NCI-H2171 treated with DMSO at 0.1 percent for 48 hours (cell line): ENCODE results near the gene RSPH1.

ENCODE experiments used
- DNase-seq: peaks from one replicate; lab custom pipeline; 2025; lab: John Stamatoyannopoulos, UW

The RSPH1 gene

DNA sequence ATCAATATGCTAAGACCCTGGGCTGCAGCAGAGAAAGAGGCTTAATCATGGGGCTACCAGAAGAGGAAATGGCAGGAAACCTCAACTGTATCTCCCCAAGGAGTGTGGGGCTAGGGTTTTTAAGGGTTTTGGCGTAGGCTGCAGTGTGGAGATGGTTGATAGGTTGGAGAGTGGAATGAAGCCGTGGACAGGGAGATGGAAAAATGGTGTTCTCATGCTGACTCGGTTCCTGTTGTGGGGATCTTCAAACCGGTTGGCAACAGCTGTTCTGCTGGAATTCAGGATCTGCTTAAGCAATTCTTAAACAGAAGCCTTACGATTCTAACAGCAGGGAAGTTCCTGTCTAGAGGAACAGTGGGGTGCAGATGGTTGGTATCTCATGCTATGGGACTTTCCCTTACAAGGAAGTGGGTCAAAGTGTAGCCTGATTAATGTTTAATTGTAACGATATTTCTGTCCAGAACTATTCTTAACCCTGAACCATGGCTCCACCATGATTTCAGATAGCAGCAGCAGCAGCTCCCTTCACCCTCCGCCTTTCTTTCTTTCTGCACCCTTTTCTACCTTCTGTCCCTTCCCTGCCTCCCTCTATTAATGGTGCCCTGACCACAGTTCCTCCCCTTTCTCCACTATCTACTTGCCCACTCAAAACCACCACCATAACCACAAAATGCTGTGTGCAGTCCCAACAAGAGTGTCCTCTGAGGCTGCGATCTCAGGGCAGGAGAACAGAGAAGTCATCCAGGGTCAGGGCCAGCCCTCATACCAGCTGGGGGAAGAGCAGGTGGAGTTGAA, 30.8 kb downstream of the RSPH1 start:
- DNase-seq: no peak

DNA sequence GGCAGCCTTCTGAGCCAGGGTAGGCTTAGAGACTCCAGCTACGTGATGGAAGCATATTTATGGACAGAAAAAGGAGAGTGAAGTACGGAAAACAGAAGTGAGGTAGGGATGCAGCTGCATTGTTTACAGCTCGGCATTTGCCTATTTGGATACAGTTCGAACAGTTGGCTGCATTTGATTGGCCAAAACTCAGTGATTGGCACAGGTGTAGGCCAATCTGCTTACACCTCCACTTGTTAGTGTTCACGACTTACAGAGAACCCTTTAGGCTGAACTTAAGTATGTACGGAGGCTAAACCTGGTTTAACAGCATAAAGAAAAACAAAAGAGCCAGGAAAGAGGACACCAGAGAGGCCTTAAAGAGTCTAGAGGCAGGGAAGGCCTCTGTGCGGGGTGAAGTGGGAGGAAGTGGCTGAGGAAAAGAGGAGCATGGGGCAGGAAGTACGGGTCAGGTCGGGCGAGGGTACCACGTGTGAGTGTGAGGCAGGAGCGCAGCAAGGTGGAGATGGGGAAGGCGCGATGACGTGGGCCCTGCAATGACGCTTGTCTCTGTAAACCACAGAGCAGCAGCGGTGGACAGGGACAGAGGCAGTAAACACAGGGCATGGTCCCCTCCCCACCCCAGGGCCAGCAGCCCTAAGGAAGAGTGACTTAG, 32.0 kb downstream of the RSPH1 start:
- DNase-seq: no peak

DNA sequence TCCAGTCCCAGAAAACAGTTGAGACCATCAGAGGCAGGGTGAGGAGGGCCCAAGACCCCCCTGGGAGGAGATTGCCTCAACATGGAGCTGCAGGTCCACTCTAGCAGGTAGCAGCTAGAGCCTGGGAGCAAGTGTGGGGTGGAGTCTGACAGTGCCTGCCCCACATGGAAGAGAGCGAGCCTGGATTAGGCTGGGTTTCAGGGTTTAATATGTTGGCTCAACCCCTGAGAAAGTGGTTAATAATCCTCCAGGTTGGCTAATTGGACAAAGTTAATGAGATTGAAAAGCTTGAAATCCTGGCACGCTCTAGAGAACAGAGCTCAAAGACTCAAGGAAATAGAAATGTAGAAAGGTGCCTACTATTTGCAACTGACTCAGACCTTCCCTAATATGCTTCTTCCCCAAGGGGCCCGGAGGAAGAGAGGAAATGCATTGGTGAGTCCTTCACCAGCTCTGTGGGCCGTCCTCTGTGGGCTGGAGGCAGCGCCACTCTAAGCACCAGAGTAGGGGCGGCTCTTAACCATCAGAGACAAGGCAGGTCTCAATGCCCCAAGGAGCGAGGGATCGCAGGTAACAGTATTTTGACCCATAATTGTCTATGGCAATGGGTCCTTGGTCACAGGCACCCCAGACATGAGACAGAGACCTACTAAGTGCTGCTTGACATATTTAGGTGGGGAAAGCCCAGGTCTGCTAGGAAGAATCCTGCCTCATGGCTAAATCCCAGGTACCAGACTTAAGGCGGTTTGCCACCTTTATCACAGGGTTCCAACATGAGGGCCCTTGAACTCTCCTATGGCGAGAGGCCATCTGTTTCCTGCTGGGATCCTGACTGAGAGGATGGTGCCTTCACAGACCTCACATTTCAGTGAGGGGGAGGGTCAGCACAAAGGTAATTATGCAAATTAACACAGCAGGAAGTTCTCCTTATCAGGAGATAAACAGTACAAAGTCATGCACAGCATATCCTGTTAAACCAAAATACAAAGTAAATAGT, 33.8 kb downstream of the RSPH1 start:
- peak; percentile 65 for DNase-seq

DNA sequence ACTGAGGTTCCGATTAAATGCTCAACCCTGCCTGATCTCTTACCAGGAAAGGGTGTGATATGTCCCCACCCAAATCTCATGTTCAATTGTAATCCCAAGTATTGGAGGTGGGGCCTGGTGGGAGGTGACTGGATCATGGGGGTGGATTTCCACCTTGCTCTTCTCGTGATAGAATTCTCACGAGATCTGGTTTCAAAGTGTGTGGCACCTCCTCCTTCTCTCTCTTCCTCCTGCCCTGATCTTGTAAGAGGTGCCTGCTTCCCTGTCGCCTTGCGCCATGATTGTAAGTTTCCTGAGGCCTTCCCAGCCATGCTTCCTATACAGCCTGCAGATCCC, 34.9 kb downstream of the RSPH1 start:
- peak; percentile 54 for DNase-seq

DNA sequence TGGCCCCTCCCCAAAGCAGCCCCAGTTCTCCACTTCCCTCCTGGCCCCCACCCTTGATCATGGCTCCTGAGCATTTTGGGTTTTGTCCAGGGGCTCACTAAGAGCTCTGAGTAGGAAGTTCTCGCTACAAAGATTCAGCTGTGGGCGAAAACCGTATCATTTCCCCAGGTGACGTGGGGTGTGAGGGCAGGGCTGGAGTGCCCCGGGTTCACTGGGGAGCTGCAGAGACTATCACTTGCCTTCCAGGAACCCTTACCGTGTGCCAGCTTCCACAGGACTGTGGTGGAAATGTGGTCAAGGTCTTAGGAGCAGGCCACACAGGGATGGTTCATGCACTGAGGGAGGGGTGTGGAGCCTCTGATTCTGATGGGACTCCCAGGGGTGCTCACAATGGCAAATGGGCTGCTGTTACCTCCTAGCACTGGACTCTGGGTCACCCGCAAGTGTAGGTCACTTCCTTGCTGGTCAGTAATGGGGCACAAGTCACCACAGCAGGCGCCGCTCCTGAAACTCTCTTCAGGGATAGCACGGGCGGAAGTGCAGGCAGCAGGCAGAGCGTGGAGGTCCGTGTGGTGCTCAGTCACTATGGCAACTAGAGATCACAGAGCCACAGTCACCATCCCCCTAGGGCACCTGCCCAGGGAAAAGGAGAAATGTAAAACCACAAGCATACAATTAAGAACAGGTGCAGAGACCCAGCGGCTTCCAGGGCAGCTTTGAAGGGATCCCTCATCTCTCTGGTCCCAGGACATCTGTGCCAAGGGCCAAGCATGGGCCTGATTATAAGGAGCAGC, 35.4 kb downstream of the RSPH1 start:
- DNase-seq: peak; percentile 66

DNA sequence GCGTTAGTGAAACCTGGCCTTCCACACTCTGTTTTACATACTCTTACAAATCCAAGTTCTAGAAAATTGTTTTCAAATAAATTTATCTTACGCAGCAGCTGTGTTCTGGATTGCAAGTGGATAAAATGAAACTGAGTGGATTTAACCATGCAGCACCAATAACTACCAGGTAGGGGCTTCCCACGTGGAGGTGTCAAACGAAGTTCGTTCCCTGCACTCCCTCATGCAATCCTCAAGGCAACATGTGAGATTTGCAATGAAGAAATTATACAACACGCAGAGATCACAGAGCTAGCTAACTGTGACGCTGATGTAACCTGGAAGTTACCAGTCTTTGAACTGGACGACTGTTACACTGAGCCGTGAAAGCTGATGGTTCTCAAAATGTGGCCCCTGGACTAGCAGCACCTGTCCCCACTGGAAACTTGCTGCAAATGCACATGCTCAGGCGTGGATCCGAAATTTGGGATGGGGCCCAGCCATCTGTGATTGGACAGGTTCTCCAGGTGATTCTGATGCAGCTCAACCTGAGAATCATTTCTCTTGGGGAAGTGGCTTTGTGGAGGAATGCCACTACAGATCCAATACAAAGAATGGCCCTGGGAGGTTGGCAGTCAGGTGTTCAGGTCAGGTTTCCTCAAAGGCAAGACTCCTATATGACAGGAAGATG, 36.3 kb downstream of the RSPH1 start:
- DNase-seq: no peak

DNA sequence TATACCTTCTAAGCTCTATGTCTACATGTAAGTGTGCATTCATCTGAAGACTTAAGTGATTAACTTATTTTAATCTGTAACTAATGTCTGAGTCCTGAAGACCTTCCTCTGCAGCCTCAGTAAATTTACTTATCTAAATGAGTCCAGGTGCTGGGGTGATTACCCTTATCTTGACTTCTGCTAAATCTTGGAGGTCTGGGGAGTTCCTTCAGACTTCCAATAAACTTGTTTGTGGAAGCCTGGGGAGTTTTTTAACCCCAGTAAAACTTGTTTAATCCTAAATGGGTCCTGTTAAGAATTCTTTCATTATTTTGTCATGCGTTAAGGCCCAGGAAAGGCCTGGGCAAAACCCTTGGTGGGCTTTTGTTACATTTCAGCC, 37.0 kb downstream of the RSPH1 start:
- no peak for DNase-seq

DNA sequence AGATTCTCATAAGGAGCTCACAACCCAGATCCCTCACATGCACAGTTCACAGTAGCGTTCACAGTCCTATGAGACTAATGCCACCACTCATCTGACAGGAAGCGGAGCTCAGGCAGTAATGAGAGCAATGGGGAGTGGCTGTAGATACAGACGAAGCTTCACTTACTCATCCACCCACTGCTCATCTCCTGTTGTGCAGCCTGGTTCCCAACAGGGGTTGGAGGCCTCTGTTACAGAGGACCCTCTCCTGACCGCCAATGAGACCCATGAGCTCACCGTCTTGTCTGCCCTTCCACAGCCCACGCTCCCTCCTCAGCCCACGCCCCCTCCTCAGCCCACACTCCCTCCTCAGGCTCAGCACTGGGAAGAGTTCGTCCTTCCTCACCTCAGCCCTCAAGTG, 39.6 kb downstream of the RSPH1 start:
- DNase-seq: no peak

DNA sequence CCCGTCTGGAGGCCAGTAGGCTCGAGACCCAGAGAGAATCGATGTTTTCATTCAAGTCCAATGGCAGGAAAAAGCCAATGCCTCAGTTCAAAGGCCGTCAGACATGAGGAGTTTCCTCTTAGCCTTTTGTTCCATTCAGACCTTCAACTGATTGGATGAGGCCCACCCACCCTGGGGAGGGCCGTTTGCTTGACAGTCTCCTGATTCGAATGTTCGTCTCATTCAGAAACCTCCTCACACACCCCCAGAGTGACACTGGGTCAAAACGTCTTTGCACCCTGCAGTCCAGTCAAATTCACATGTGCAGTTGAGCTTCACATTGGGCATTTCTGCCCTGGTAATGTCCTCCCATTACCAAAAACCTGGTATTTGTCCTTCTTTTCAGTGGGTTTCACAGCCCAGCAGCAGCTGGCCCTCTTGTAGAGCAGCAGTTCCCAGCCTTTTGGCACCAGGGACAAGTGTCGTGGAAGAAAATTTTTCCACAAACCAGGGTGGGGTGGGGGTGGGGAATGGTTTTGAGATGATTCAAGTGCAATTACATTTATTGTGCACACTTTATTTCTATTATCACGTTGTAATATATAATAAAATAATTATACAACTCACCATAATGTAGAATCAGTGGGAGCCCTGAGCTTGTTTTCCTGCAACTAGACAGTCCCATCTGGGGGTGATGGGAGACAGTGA, 40.1 kb downstream of the RSPH1 start:
- DNase-seq: no peak

DNA sequence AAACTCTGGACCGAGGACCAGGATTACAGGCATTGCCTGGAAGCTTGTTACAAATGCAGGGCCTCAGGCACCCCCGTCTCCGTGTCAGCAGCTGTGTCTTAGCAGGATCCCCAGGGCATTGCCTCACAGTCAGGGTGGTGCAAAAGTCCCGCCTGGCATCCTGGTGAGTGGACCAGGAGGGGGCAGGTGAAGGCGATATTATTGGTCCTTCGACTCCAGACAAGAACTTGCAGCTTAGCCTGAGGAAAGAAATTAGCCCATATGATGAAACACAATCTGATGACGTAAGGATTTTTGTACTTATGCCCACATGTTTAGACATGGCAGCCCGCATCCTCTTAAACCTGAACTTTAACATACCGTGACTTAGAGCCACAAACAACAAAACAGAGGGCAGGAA, 40.8 kb downstream of the RSPH1 start:
- peak; percentile 12 for DNase-seq

DNA sequence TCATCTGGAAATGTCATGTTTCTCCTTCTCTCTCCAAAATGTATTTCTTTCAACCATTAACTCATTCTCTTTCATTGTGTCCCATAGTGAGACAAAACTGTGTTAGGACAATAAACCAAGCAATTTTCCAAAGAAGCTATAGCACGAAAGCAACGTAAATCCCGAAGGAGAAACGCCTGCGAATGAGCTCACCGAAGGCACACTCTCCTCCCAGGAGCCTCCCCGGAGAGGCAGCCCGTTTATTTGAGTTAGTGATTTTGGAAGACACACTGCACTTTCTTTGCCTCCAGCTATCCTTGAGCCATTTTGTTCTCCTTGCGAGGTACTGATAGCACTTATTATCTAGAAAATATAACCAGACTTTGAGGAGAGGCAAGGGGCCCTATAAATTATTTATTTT, 41.2 kb downstream of the RSPH1 start:
- DNase-seq: no peak

DNA sequence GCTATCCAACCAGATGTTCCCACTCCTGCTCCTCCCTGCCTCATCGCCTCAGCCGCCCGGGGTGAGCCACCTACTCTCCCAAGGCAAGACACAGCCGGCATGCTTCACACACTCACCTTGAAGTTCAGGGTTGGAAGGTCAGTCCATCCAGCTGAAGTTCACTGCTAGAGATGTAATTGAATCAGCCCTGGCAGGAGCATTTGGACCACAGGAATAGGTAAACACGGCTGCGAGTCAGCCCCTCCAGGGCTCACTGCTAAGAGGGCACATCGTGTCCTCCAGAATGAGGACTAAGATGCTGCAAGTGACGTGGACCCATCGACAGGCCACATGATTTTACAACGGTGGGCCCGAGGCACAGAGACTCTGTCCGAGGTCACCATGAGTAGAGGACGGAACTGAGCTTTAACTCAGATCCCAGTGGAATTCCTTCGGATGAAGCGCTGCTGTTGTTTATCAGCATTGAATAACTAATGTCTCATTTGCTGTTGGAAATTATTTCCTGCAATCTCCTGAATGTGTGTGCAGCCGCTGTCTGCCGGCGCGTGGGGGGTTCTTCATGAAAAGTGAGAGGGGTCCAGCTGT, 41.9 kb downstream of the RSPH1 start:
- no peak for DNase-seq

DNA sequence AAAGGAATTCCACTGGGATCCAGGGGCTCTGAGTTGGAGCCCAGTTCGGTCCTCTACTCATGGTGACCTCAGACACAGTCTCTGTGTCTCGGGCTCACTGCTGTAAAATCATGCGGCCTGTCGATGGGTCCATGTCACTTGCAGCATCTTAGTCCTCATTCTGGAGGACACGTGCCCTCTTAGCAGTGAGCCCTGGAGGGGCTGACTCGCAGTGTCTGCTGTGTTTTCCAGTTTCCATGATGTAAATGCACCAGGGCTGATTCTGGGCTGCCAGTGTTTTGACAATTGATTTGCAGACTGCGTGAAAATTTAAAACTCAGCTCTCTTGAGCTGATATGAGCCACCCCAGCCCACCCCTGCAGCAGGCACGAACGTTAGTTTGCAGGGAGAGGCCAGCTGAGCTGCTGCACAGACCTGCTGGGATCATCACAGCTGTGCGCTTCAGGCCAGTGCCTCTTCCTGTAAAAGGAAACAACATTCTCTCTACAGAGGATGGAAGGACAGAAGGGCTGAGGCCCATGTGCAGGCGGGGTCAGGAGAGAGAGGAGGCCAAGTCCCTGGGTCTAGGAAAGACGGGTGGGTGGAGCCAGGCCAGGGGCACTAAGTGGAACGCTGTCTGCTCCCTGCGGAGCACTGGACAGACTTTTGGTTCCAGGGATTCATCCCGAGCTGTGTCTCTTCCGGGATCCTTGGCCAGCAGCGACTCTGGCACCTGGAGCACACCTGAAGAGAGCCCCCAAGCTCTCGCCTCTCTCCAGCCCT, 42.6 kb downstream of the RSPH1 start:
- DNase-seq: no peak

DNA sequence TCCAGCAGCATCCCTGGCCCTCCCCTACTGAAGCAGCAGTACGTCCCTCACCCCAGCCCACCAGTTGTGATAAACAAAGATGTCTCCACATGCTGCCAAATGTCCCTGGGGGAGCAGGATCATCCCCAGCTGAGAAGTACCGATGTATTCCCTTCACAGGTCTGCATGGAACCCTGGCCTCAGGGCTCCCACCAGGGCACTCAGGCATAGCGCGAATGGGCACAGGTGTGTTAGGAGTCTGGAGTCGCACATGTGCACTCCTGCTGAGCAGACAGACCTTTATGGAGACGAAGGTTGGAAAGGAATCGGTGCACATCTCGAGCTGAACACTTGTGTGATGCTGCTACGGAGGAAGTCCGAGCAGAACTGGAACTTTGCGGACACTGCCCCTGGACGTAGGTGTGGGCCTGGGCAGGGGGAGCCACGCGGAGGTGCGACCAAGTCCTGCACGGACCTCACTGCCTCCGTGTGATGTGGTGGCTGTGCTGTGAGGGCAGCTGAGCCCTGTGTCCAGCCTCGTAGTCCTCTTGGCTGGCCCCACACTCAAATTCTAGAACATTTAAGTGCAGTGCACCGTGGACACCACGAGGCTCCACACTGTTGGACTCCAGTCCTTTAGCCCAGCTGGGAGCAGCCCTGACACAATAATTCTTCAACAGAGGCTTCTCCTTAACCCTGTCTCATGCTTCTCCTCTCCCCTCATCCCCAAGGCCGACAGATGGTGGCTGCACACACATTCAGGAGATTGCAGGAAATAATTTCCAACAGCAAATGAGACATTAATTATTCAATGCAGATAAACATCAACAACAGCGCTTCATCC, 43.4 kb downstream of the RSPH1 start:
- DNase-seq: no peak

DNA sequence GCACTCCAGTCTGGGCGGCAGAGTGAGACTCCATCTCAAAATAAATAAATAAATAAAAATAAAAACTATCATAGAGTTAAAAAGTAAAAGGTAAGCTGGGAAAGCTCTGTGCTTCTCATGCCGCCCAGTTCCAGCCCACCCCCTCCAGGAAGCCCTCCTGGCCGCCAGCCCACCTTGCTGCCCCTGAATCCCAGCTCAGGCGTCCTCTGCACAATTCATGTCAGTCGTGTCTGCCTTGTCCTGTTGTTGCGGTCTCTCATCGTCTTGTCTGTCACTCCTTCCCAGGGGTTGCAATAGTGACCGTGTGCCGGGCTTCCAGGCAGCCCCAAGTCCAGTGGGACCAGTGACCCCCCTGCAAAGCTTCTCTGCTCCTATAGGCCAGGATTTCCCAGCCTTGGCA, 44.1 kb downstream of the RSPH1 start:
- DNase-seq: no peak

DNA sequence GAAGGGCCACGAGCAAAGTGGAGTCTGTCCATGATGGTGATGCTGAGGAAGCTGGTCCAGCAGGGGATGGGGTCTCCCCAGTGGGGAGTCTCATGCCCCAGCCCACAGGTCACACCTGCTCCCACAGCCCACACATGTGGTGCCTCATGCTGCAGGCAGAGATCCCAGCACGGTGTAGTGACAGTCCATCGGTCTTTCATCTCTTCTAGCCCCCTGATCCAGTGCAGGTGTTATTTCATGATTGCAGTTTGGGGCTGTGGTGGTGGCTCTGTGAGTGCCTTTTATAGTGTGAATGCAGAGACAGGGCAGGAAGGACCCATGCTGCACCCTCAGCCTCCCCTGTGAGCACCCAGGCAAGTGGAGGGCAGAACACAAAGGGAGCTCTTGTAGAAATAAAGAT, 47.3 kb downstream of the RSPH1 start:
- DNase-seq: no peak

DNA sequence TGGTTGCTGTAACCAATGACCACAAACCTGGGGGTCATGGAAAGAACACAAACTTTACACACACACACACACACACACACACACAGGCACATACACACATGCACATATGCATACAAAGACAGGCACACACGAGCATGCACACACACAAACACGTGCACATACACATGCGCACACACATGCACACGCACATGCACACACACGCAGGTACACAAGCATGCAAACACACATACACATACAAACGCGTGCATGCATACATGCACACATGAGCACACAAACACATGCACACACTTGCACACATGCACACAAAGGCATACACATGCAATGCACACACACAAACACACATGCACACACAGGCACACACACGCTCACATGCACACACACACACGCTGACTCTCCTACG, 48.3 kb downstream of the RSPH1 start:
- no peak for DNase-seq

DNA sequence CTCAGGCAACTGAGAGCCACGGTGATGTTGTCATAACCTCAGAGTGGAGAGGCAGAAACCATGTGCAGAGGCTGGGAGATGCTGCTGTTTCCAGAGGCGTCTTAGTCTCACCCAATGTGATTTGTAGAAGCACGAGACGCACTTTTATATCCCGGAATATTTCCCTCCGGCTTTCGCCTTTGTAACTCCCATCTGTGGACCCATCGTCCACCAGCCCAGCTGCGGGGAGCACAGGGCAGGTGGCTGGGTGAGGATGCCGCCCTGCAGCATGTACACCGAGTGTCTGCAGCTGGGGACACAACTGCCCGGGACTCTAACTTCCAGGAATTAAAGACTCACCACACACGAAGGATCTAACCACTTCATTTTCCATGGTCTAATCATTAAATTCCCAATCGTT, 48.8 kb downstream of the RSPH1 start:
- no peak for DNase-seq

DNA sequence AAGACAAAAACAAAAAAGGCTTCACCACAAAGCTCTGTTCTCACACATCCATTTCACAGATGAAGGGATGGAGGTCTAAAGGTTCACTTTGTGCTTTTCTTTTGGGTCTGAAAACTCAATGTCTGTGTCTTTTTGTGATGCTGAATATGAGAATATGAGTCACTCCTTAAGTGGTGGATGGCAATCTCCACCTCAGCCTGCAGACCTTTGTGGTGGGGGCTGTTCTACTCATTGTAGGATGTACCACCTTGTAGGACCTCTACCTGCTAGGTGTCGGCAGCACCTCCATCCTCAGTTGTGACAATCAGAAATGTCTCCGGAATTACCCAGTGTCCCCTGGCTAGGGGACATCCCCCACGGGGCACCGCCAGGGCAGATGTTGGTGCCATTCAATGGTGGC, 49.5 kb downstream of the RSPH1 start:
- no peak for DNase-seq
